Measurements from ENCODE around the gene CARD11. TPM values are rescaled to one million over a fixed set of nuclear protein-coding genes. Genes with fewer than 3 reads are reported as not detected.
A peak's percentile ranks its signal among the peaks of the same experiment; 100 is the strongest.

Gene CARD11
- total RNA-seq, 1 donor from 2014 or later: 11.0 TPM

GRCh38 chr7:2892549-2892948 lies 151.1 kb downstream of the CARD11 start:
- Mint-ChIP-seq H3K4me1 (ENCODE audit: low read depth) (peaks cover 3% of the 10 kb centered on the region), H3K27me3 (no peaks in the 10 kb centered on the region), H3K36me3 (ENCODE audit: insufficient read depth) (no peaks in the 10 kb centered on the region), H3K4me3 (ENCODE audit: low read depth) (no peak overlapping the region), H3K27ac (peak overlapping the region; percentile 6), H3K9me3 (ENCODE audit: low read depth) (no peaks in the 10 kb centered on the region)
- no peak for DNase-seq (ENCODE audit: low spot score, unreplicated experiment)
- TF ChIP-seq CTCF (IDR thresholded peaks at IDR 0.05; ENCODE audit: unreplicated experiment): no peak

GRCh38 chr7:2887816-2888215 lies 155.9 kb downstream of the CARD11 start:
- H3K27ac Mint-ChIP-seq: no peak overlapping the region
- TF ChIP-seq CTCF (IDR thresholded peaks at IDR 0.05; ENCODE audit: unreplicated experiment): no peak
- H3K9me3 Mint-ChIP-seq (ENCODE audit: low read depth): no peaks in the 10 kb centered on the region

GRCh38 chr7:2886900-2887299 lies 156.8 kb downstream of the CARD11 start:
- Mint-ChIP-seq H3K27me3 (no peaks in the 10 kb centered on the region), H3K36me3 (ENCODE audit: insufficient read depth) (no peaks in the 10 kb centered on the region), H3K27ac (no peak overlapping the region), H3K4me1 (ENCODE audit: low read depth) (peaks cover 10% of the 10 kb centered on the region), H3K9me3 (ENCODE audit: low read depth) (no peaks in the 10 kb centered on the region), H3K4me3 (ENCODE audit: low read depth) (no peak overlapping the region)
- peak; percentile 29 for DNase-seq (ENCODE audit: low spot score, unreplicated experiment)
- TF ChIP-seq CTCF (IDR thresholded peaks at IDR 0.05; ENCODE audit: unreplicated experiment): peak; percentile 74

More at GRCh38 chr7:2887816-2888215, 155.9 kb downstream of the CARD11 start:
- no peaks in the 10 kb centered on the region for H3K27me3 Mint-ChIP-seq
- no peak for DNase-seq (ENCODE audit: low spot score, unreplicated experiment)
- H3K4me3 Mint-ChIP-seq (ENCODE audit: low read depth): no peak overlapping the region
- no peaks in the 10 kb centered on the region for H3K36me3 Mint-ChIP-seq (ENCODE audit: insufficient read depth)
- H3K4me1 Mint-ChIP-seq (ENCODE audit: low read depth): peaks cover 10% of the 10 kb centered on the region

GRCh38 chr7:2886391-2886790 lies 157.3 kb downstream of the CARD11 start:
- DNase-seq (ENCODE audit: low spot score, unreplicated experiment): no peak
- H3K36me3 Mint-ChIP-seq (ENCODE audit: insufficient read depth): no peaks in the 10 kb centered on the region
- peak overlapping the region; percentile 94 for H3K27ac Mint-ChIP-seq

GRCh38 chr7:2884161-2884560 lies 159.5 kb downstream of the CARD11 start:
- Mint-ChIP-seq H3K27ac (no peak overlapping the region), H3K9me3 (ENCODE audit: low read depth) (no peaks in the 10 kb centered on the region), H3K27me3 (no peaks in the 10 kb centered on the region), H3K4me3 (ENCODE audit: low read depth) (no peak overlapping the region), H3K4me1 (ENCODE audit: low read depth) (peaks cover 10% of the 10 kb centered on the region), H3K36me3 (ENCODE audit: insufficient read depth) (no peaks in the 10 kb centered on the region)
- no peak for DNase-seq (ENCODE audit: low spot score, unreplicated experiment)
- TF ChIP-seq CTCF (IDR thresholded peaks at IDR 0.05; ENCODE audit: unreplicated experiment): no peak

More at GRCh38 chr7:2886391-2886790, 157.3 kb downstream of the CARD11 start:
- Mint-ChIP-seq H3K27me3 (no peaks in the 10 kb centered on the region), H3K9me3 (ENCODE audit: low read depth) (no peaks in the 10 kb centered on the region), H3K4me3 (ENCODE audit: low read depth) (no peak overlapping the region), H3K4me1 (ENCODE audit: low read depth) (peaks cover 10% of the 10 kb centered on the region)
- TF ChIP-seq CTCF (IDR thresholded peaks at IDR 0.05; ENCODE audit: unreplicated experiment): no peak

Data from progenitor cell of endocrine pancreas (in vitro differentiated cells).